D721Med (cell line): ENCODE results near the gene HOXB8.

Experiments
- DNase-seq: peaks from one replicate; pipeline ENCODE4 v3.0.0; 2011; ENCODE audit warnings: low spot score; ENCODE audit not compliant: insufficient read length
- FAIRE-seq: peaks from 2 replicates; lab custom pipeline; 2011; peaks lifted over from hg19 to GRCh38; lab: Jason Lieb, UNC
- CTCF ChIP-seq: IDR thresholded peaks from 2 replicates; pipeline ENCODE4 v1.5.1; 2012; ENCODE audit warnings: mild to moderate bottlenecking, control low read depth; ENCODE audit not compliant: insufficient read depth; ENCODE audit errors: missing control alignments

Gene HOXB8

DNA sequence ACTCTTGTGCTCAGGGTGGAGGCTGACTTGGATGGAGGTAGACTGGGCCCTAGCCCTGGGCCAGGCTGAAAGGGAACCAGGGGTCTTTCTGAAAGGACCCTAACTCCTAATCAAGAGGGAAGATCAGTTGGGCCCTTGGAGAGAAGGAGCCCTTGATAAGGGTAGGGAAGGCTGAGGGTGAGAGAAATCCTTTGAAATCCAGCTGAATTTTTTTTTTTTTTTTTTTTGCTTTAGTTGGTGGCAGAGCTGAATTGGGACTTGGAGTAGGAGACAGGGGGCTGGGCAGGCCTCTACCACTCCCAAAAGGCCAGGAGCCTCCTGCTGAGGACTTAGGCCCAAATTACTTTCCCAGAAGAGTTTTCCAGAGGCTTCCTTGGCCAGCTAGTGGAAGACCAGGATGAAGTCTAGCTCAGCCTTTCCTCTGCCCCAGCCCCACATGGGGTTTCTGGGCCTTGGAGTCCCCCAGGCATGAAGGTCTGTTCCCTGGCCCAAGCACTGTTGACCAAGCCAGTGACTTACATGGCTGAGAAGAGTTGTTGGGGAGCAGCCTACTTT lies 24.4 kb downstream of the HOXB8 start:
- DNase-seq, result no peak
- no peak for TF ChIP-seq CTCF
- no peak for FAIRE-seq

DNA sequence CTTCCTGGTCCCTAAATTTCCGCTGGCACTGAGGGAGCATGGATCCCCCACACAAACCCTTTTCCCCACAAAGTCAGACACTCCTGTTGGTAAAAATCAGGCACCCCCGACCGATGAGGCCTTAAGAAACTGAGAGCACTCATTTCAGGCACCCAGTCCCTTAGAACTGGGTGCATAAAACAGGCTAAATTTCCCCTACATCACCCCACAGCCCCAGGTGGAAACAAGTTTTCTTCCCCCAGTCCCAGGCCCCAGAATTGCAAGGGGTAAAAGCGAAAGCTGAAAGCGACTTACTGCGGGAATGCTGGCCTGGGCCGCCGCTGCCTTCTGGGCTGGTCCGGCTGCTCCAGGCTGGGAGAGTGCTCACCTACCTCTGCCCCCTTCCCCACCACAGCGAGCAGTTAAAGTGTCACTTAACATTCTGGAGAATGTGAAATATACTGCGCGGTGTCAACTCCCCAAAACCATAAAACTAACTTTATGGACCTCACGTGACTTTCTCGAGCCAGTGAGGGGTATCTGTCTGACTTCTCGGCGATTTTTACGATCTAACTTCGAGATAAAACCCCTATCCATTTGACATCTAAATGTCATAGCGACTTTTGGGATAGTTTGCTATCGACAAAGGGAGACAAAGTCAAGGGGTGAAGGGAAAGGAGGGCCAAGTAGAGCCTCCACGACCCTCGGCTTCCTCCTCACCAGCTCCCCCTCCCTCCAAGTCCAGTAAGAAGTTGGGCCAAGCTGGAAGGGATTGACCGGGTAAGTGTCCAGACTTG lies 25.1 kb downstream of the HOXB8 start, which contains the start of gene HOXB3:
Gene HOXB3, minus strand, starts transcription at position 411 of the 776 bp plus-strand sequence. CDS start 37,767 bp downstream, outside the sequence.
- TF ChIP-seq CTCF, result no peak
- FAIRE-seq (no peak), DNase-seq (no peak)

GRCh38 chr17:48589060-48589830 lies 25.8 kb downstream of the HOXB8 start:
- no peak for TF ChIP-seq CTCF
- DNase-seq, result no peak
- FAIRE-seq, result no peak

- FAIRE-seq (no peak), DNase-seq (no peak)
Measured at GRCh38 chr17:48588528-48588927, 26.6 kb downstream of the HOXB8 start.

DNA sequence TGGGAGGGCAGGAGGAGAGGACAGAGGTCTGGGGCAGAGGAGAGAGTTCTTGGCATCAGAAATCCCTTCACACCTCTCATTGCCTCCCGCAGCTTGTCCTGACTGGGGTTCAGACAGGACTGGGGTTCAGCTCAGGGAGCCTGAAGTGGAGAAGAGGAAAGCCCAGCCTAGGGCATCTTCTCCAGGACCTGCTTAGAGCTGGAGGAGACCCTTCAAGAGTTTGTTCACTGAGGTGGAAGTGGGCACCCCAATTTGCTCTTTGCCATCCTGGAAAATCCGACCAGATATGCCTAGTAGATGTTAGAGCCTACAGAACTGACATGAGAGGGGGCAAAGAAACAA lies 27.0 kb downstream of the HOXB8 start:
- no peak for TF ChIP-seq CTCF
- no peak for DNase-seq
- FAIRE-seq, result no peak

More at GRCh38 chr17:48588528-48588927, 26.6 kb downstream of the HOXB8 start:
- no peak for TF ChIP-seq CTCF

DNA sequence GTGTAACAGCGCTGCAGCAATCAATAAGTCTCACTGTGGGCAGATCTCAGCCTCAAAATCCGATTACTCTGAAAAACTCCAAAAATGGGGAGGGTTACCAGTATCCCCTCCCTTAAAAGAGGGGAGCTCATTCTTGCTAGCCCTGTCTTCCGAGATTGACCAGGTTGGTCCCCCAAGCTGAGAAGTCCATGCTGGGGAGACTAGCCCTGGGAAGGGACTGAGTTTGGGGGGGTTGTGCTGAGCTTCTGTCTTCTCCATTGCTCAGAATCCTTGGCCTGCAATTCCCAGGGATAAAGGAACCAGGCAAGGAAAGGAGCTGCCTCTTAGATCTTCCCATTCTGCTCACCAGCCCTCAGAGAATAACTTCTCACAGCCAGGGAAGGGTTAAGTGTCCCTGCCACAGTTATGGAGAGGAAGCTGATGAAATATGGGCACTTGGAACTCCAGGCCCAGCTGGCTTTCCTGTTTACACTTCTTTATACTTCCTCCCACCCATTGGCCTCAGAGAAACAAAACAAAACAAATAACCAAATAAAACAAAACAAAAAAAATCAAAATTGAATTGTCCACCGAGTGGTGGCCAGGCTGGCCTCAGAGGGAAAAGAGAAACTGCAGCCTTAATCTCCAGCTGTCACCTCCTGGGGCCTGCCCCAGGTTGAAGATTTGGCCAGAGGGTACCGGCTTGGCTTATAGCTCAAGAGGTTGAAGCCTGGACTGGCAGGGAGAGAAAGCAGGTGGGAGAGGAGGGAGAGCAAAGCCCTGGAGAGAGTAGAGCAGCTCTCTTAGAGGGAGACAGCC lies 27.6 kb downstream of the HOXB8 start:
- DNase-seq, result no peak
- FAIRE-seq, result no peak
- TF ChIP-seq CTCF, result no peak
